Activated CD4-positive, CD25-positive, alpha-beta regulatory T cell treated with anti-CD3 and anti-CD28 coated beads, Interleukin-2, amount 50 U/mL, for 24 hours (primary cell): ENCODE results near the gene TRUB1.
A peak's percentile ranks its signal among the peaks of the same experiment; 100 is the strongest.
"Not testable (repeated sequence)": the region's sequence is repeated elsewhere in the genome, so short reads cannot be mapped to it uniquely, and the experiment has no call there.

Experiments
- ATAC-seq, 2 donors: fragments of 150-1000 bp; cut with Tn5 transposase; one replicate each; pipeline ENCODE4 v1.10.0; 2021; ENCODE audit warnings: mild to moderate bottlenecking in 1 of 2, moderate library complexity in 1 of 2

Gene TRUB1

GRCh38 chr10:114925587-114926586 lies 12.1 kb upstream of the TRUB1 start:
- ATAC-seq: peak; percentile 68 to 80

- ATAC-seq: no peak
Observed at GRCh38 chr10:114928818-114929217, 9.2 kb upstream of the TRUB1 start.

GRCh38 chr10:114930320-114930719 lies 7.7 kb upstream of the TRUB1 start:
- ATAC-seq: no peak

- ATAC-seq: no peak
Observed at GRCh38 chr10:114931072-114931679, 6.8 kb upstream of the TRUB1 start.

GRCh38 chr10:114932225-114932624 lies 5.8 kb upstream of the TRUB1 start:
- ATAC-seq: no peak

GRCh38 chr10:114932945-114933344 lies 5.0 kb upstream of the TRUB1 start:
- no peak for ATAC-seq

GRCh38 chr10:114933588-114933987 lies 4.4 kb upstream of the TRUB1 start:
- ATAC-seq: peak in 1 of 2 donors; percentile 12

- ATAC-seq: not testable (repeated sequence)
Observed at GRCh38 chr10:114933995-114934394, 4.0 kb upstream of the TRUB1 start.

- no peak for ATAC-seq
Observed at GRCh38 chr10:114938856-114939193, 830 bp downstream of the TRUB1 start.

- ATAC-seq: no peak
Observed at GRCh38 chr10:114940735-114941134, 2.7 kb downstream of the TRUB1 start.

- ATAC-seq: no peak
Observed at GRCh38 chr10:114943000-114943399, 5.0 kb downstream of the TRUB1 start.

GRCh38 chr10:114953047-114953446 lies 15.1 kb downstream of the TRUB1 start:
- no peak for ATAC-seq

GRCh38 chr10:114955984-114956383 lies 18.0 kb downstream of the TRUB1 start:
- ATAC-seq: no peak

- no peak for ATAC-seq
Observed at GRCh38 chr10:114956466-114956865, 18.5 kb downstream of the TRUB1 start.

GRCh38 chr10:114957122-114957521 lies 19.1 kb downstream of the TRUB1 start:
- ATAC-seq: no peak

GRCh38 chr10:114957673-114958072 lies 19.7 kb downstream of the TRUB1 start:
- no peak for ATAC-seq

- no peak for ATAC-seq
Observed at GRCh38 chr10:114962441-114962840, 24.4 kb downstream of the TRUB1 start.

GRCh38 chr10:114963908-114964307 lies 25.9 kb downstream of the TRUB1 start:
- no peak for ATAC-seq

GRCh38 chr10:114967071-114967470 lies 29.1 kb downstream of the TRUB1 start:
- ATAC-seq: no peak

- ATAC-seq: no peak
Observed at GRCh38 chr10:114970515-114970914, 32.5 kb downstream of the TRUB1 start.

GRCh38 chr10:114973306-114973705 lies 35.3 kb downstream of the TRUB1 start:
- ATAC-seq: no peak

GRCh38 chr10:114973997-114974396 lies 36.0 kb downstream of the TRUB1 start:
- no peak for ATAC-seq

GRCh38 chr10:114974625-114975024 lies 36.6 kb downstream of the TRUB1 start:
- ATAC-seq: no peak

GRCh38 chr10:114975091-114975490 lies 37.1 kb downstream of the TRUB1 start:
- ATAC-seq: no peak
